HL-60 (cell line): Measurements from ENCODE around the gene CERS2.
A peak's percentile ranks its signal among the peaks of the same experiment; 100 is the strongest.

Experiments
- DNase-seq, 2 experiments: peaks; one replicate each; pipeline ENCODE4 v3.0.0-alpha.2; 2010 to 2020; ENCODE audit warnings: low read depth in 1 of 2, low spot score in 1 of 2
- H3K27ac ChIP-seq: fragments of 250-450 bp; sonication (Bioruptor Pico); replicated peaks from 2 replicates; pipeline ENCODE4 v1.5.1; 2020; ENCODE audit warnings: mild to moderate bottlenecking, moderate library complexity
- H3K27me3 ChIP-seq: fragments of 250-450 bp; sonication (Bioruptor Pico); 2 replicates; pipeline ENCODE4 v1.5.1; 2021; ENCODE audit warnings: mild to moderate bottlenecking, moderate library complexity; ENCODE audit not compliant: insufficient read depth, poor library complexity, severe bottlenecking
- H3K4me3 ChIP-seq: replicated peaks from 2 replicates; pipeline ENCODE4 v1.5.1; 2011; ENCODE audit warnings: mild to moderate bottlenecking, control low read depth, low read length; ENCODE audit not compliant: insufficient read depth
- CTCF ChIP-seq: IDR thresholded peaks from one replicate; pipeline ENCODE4 v1.5.1; 2011; ENCODE audit warnings: low read length, control low read depth, inconsistent platforms; ENCODE audit not compliant: insufficient read depth
- GABPA ChIP-seq: IDR thresholded peaks from 2 replicates; pipeline ENCODE4 v1.6.1; 2012; ENCODE audit warnings: low read depth
- POLR2AphosphoS5 ChIP-seq: IDR thresholded peaks from 2 replicates; pipeline ENCODE4 v1.6.1; 2012; ENCODE audit warnings: low read depth
- REST ChIP-seq: IDR thresholded peaks from 2 replicates; pipeline ENCODE4 v1.6.1; 2012; ENCODE audit warnings: low read depth; ENCODE audit not compliant: insufficient replicate concordance
- SPI1 ChIP-seq: IDR thresholded peaks from 2 replicates; pipeline ENCODE4 v1.6.1; 2012; ENCODE audit warnings: low read depth, mild to moderate bottlenecking, borderline replicate concordance

Gene CERS2

GRCh38 chr1:150972417-150972940 is 2.2 kb downstream of the CERS2 start:
- DNase-seq, result no peak
- Histone ChIP-seq H3K27me3 (no peaks in the 10 kb centered on the region), H3K4me3 (peak overlapping the region; percentile 89), H3K27ac (no peak overlapping the region; the same call in 1 of the 2 replicates)
- TF ChIP-seq CTCF, result no peak

- TF ChIP-seq POLR2AphosphoS5 (no peak), GABPA (no peak), SPI1 (no peak), CTCF (no peak), REST (no peak)
- Histone ChIP-seq H3K27ac (no peak overlapping the region), H3K27me3 (no peaks in the 10 kb centered on the region), H3K4me3 (peak overlapping the region; percentile 10)
- no peak for DNase-seq
Observed at GRCh38 chr1:150971583-150972416, 2.8 kb downstream of the CERS2 start.

- TF ChIP-seq GABPA, result no peak
- no peak for TF ChIP-seq REST
- TF ChIP-seq CTCF, result no peak
- no peak for TF ChIP-seq SPI1
- no peak for TF ChIP-seq POLR2AphosphoS5
- Histone ChIP-seq H3K4me3 (no peak overlapping the region), H3K27me3 (no peaks in the 10 kb centered on the region), H3K27ac (no peak overlapping the region)
- peak in 1 of 2 experiments; percentile 21 for DNase-seq
Observed at GRCh38 chr1:150970808-150971582, 3.6 kb downstream of the CERS2 start.
